Cardiac muscle cell (in vitro differentiated cells and primary cell): Measurements from ENCODE around the gene LIF. TPM values are rescaled to one million over a fixed set of nuclear protein-coding genes. Genes with fewer than 3 reads are reported as not detected.

Experiments used
- DNase-seq, 2 donors: peaks; one replicate each; pipeline versions ENCODE4 v3.0.0 to v3.0.0-alpha.2; 2010 to 2017; ENCODE audit warnings: low read depth in 1 of 2, low spot score in 1 of 2
- H3K27ac ChIP-seq: fragments of 200-600 bp; sonication (generic); 2 replicates; pipeline ENCODE4 v1.5.1; 2016
- H3K27me3 ChIP-seq: fragments of 200-600 bp; sonication (generic); 2 replicates; pipeline ENCODE4 v1.6.0; 2016; ENCODE audit warnings: control low read depth
- H3K36me3 ChIP-seq: fragments of 200-600 bp; sonication (generic); 2 replicates; pipeline ENCODE4 v1.5.1; 2016; ENCODE audit warnings: control low read depth
- H3K4me1 ChIP-seq: fragments of 200-600 bp; sonication (generic); 2 replicates; pipeline ENCODE4 v1.8.1; 2017; ENCODE audit warnings: low read depth, mild to moderate bottlenecking, mixed run types
- H3K4me3 ChIP-seq: fragments of 200-600 bp; sonication (generic); 2 replicates; pipeline ENCODE4 v1.5.1; 2016; ENCODE audit warnings: mild to moderate bottlenecking
- H3K9me3 ChIP-seq: fragments of 200-600 bp; sonication (generic); 2 replicates; pipeline ENCODE4 v1.5.1; 2017; ENCODE audit warnings: low read depth, mild to moderate bottlenecking, control low read depth
- polyA plus RNA-seq: library from polyadenylated mRNA; unstranded; fragments of >200 nt; fragmentation: Nextera tagmentation; extraction: Ambion mirVana; gene quantifications from 2 replicates; pipeline ENCODE4 v1.2.1, GENCODE V29; 2016
- total RNA-seq: library from RNA; depleted of rRNA; stranded (reverse); fragments of >200 nt; gene quantifications from 2 replicates; pipeline ENCODE4 v1.2.3, GENCODE V29; 2016
- TF ChIP-seq, protein P1 (sequence below): IDR thresholded peaks from 2 replicates; pipeline ENCODE4 v1.5.1; 2012; ENCODE audit warnings: low read depth, mild to moderate bottlenecking, low read length

The LIF gene
- total and polyA plus RNA-seq, 2 experiments from 2014 or later, result 1.0 to 1.7 TPM

DNA sequence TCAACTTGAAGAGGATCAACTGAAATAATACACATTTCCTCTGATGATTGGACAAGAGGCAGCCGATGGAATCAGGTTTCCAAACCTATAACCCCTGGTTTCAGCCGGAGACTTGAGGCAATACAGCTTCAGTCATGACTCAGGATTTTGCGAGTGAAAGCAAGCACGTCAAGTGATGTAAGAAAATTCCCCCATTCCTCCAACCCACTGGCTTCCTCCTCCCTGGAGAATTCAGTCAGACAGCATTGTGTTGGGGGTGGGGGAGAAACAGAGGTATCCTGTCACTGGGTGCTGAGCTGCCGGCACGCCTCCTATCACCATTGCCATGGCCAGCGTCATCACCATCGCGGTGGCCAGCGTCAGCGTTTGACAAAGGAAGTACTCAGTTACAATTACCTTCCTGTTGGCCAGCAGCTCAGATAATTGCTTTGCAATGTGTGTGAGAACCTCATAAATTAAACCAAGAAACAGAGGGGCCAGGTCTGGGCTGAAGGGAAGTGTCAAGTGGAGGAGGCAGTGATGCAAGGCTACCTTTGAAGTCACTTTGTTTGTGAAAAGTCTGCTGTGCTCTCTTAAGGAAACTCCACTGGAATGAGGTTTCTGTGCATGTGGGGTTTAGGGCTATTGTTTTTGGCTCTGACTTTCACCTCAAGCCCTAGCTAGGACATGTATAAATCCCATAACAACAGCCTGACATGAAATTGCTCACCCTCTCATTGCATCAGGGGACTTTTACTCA, 50.2 kb downstream of the LIF start:
- TF ChIP-seq, protein P1, sequence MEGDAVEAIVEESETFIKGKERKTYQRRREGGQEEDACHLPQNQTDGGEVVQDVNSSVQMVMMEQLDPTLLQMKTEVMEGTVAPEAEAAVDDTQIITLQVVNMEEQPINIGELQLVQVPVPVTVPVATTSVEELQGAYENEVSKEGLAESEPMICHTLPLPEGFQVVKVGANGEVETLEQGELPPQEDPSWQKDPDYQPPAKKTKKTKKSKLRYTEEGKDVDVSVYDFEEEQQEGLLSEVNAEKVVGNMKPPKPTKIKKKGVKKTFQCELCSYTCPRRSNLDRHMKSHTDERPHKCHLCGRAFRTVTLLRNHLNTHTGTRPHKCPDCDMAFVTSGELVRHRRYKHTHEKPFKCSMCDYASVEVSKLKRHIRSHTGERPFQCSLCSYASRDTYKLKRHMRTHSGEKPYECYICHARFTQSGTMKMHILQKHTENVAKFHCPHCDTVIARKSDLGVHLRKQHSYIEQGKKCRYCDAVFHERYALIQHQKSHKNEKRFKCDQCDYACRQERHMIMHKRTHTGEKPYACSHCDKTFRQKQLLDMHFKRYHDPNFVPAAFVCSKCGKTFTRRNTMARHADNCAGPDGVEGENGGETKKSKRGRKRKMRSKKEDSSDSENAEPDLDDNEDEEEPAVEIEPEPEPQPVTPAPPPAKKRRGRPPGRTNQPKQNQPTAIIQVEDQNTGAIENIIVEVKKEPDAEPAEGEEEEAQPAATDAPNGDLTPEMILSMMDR, result no peak
- DNase-seq, result peak; percentile 52 to 99
- Histone ChIP-seq H3K9me3 (no peaks in the 10 kb centered on the region), H3K4me1 (peaks cover 13% of the 10 kb centered on the region), H3K27me3 (no peaks in the 10 kb centered on the region), H3K36me3 (no peaks in the 10 kb centered on the region), H3K27ac (no peak overlapping the region), H3K4me3 (no peak overlapping the region)

DNA sequence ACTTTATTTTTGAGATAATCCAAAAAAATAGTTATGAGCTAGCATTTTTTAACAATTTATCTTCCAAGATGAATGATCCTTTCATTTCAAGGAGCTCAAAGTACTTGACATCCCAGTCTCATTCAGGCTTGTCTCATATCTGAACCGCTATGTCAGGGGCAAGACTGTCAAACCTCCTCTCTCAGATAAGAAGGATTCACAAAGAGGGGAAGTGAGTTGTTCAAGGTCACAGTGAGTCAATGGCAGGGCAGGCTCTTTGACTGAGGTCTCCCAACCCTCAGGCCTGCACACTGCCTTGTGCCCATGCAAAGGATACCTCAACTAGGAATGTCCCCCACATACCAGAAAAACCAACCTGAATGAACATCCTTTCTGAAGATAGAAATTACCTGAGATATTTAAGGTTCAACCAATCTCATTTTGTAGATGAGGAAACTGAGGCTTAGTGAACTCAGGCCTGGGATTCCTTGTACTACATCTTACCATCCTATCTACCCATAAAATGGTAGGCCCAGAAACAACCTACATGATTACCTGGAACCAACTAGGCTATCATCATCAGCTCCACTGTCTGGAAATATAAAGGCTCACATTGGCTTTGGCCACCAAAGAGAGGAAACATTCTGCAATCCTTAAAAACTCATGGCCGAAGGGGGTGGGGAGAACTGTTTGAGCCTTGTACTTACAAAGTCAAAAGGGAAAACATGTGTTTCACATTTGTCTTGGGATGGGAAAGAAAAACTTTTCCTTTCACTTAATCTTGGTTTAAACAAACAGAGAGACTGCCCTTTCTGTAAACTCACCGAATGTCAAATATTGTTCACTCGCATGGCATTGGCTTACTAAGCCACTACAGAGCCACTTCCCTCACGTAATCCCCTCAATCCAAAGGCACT, 51.1 kb downstream of the LIF start:
- DNase-seq, result peak in 1 of 2 donors; percentile 21
- peaks cover 13% of the 10 kb centered on the region for H3K4me1 ChIP-seq
- H3K9me3 ChIP-seq, result no peaks in the 10 kb centered on the region
- no peaks in the 10 kb centered on the region for H3K36me3 ChIP-seq
- H3K27ac ChIP-seq, result no peak overlapping the region
- H3K4me3 ChIP-seq, result no peak overlapping the region
- H3K27me3 ChIP-seq, result peaks cover 4% of the 10 kb centered on the region
- TF ChIP-seq, protein P1, result no peak

DNA sequence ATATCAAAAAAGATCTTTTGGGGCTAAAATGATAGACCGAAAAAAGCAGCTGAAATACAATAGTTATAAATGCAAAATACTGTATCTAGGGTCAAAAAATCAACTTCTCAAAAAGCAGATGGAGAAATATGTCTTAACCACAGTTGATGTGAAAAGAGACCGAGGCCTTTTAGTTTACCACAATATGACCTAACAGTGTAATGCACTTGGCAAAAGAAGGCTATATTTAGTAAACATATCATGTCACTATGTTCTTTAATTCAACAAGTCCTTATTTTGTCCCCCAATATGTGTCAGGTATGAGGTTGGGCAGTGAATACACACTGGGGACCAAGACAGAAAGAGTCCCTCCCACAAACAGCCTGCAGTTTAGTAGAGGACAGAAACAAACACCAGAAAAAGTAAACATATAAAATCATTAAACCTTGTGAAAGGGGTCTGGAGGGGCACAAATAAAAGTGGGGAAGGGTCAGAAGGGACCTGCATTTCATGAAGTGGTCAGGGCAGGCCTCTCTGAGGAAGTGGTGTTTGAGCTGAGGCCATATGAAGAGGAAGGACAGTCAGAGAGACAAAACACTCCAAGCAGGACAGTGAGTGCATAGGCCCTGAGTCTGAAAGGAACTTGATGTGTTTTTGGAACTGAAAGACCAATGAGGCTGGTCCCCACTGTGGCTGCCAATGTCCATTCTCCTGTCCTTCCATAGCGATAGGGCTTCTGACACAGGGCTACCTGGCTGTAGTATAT, 53.4 kb downstream of the LIF start:
- Histone ChIP-seq H3K9me3 (no peaks in the 10 kb centered on the region), H3K27ac (no peak overlapping the region), H3K4me3 (no peak overlapping the region), H3K4me1 (peaks cover 14% of the 10 kb centered on the region), H3K36me3 (no peaks in the 10 kb centered on the region), H3K27me3 (peaks cover 4% of the 10 kb centered on the region)
- DNase-seq, result no peak
- TF ChIP-seq, protein P1, result no peak

DNA sequence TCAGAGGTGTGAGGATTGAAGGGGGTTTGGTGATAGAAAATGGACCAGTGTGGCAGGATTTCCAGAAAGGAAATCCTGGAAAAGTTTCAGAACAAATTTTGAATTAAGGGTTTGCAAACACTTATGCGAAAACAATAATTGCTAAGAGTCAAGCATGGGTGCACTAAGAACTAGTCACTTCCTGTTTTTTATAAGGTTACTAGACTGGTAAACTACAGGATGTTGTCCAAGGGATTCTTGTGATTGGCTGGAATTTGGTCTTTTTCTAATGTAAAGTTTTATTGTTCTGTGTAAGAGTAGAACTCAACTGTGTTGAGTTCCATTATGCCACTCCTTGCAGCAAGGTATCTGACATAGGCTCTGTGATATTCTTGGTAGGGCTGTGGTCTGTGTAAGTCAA, 54.1 kb downstream of the LIF start:
- peaks cover 21% of the 10 kb centered on the region for H3K4me1 ChIP-seq
- H3K9me3 ChIP-seq, result no peaks in the 10 kb centered on the region
- DNase-seq, result no peak
- TF ChIP-seq, protein P1, result no peak
- H3K27ac ChIP-seq, result no peak overlapping the region
- no peak overlapping the region for H3K4me3 ChIP-seq
- H3K36me3 ChIP-seq, result no peaks in the 10 kb centered on the region
- peaks cover 4% of the 10 kb centered on the region for H3K27me3 ChIP-seq

DNA sequence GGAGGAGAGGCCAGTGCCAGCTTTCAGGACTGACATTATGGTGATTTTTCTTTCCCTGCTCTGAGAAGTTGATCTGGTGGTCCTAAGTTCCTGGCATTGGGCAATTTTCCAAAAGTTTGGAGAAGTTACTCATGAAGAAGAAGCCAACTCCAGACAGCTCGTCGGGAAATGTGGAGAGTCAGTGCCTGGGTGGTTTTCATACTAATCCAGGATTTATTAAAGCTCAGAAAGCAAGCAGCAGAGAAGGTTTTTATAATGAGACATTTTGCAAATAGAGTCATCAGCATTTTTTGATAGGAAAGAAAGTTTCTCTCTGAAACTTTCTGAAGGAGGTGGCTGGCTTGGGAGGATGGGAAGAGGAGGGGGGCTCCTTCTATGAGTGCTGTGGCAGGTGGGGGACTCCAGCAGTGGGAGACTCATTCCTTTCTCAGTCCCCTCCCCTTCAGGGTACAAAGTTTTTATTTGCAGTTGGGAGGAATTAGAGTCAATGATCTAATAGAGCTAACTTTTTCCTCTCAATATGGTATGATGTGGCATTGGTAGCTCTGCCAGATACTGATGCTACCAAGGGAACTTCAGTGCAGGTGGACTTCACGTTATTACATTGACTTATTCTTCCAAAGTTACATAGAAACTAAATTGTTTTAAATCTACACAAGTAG, 55.4 kb downstream of the LIF start:
- TF ChIP-seq, protein P1, result no peak
- DNase-seq, result no peak
- H3K36me3 ChIP-seq, result no peaks in the 10 kb centered on the region
- H3K4me1 ChIP-seq, result peaks cover 19% of the 10 kb centered on the region
- no peak overlapping the region for H3K4me3 ChIP-seq
- H3K27ac ChIP-seq, result no peak overlapping the region
- no peaks in the 10 kb centered on the region for H3K9me3 ChIP-seq
- H3K27me3 ChIP-seq, result peaks cover 4% of the 10 kb centered on the region
